Neutrophil (primary cell): Measurements from ENCODE around the gene TNFAIP8L2.

Experiments
- H3K27ac ChIP-seq: fragments of 200-600 bp; sonication (generic); 2 replicates; pipeline ENCODE4 v1.5.1; 2016; ENCODE audit warnings: mild to moderate bottlenecking, moderate library complexity
- H3K27me3 ChIP-seq: fragments of 200-600 bp; sonication (generic); 2 replicates; pipeline ENCODE4 v1.6.0; 2016; ENCODE audit warnings: mild to moderate bottlenecking
- H3K36me3 ChIP-seq: fragments of 200-600 bp; sonication (generic); 2 replicates; pipeline ENCODE4 v1.5.1; 2017
- H3K4me1 ChIP-seq, 2 experiments: fragments of 200-600 bp in 1 of 2; sonication (generic) in 1 of 2; 1 replicate in 1 of 2; 2 replicates in 1 of 2; pipeline versions ENCODE4 v1.5.1 to v1.6.1; 2013 to 2016; ENCODE audit warnings: low read depth in 1 of 2, low read length in 1 of 2, mild to moderate bottlenecking in 1 of 2, moderate library complexity in 1 of 2; ENCODE audit not compliant: control insufficient read depth in 1 of 2, insufficient read depth in 1 of 2
- H3K4me3 ChIP-seq, 2 experiments: fragments of 200-600 bp in 1 of 2; sonication (generic) in 1 of 2; 1 replicate in 1 of 2; 2 replicates in 1 of 2; pipeline ENCODE4 v1.5.1; 2013 to 2016; ENCODE audit warnings: low read depth in 1 of 2, low read length in 1 of 2, mild to moderate bottlenecking in 1 of 2, moderate library complexity in 1 of 2
- H3K9me3 ChIP-seq: fragments of 200-600 bp; sonication (generic); 2 replicates; pipeline ENCODE4 v1.5.1; 2016
- CTCF ChIP-seq: fragments of 200-600 bp; sonication (generic); IDR thresholded peaks from 2 replicates; pipeline ENCODE4 v1.5.1; 2016; ENCODE audit warnings: antibody characterized with exemption

Gene TNFAIP8L2

DNA sequence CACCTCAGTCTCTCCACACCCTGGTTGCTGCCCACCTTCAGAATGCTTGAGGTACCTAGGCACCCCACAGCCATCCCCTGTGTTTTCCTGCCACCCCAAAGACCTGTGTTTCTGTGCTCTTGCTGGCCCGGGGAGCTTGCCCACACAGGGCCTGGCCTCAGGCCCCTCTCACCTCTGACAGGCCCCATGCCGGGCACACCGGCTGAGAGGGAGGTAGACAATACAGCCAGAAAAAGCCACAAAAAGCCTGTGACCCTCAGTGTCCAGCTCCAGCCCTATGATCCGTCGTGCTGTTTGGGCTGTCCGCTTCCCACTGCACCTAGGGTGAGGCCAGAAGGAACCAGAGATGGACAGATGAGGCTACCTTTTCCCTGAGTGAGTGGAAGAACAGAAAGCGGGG lies 21.5 kb upstream of the TNFAIP8L2 start:
- no peak for TF ChIP-seq CTCF
- peaks cover 15% of the 10 kb centered on the region for H3K27me3 ChIP-seq
- H3K9me3 ChIP-seq: no peaks in the 10 kb centered on the region
- no peak overlapping the region for H3K27ac ChIP-seq
- peaks cover 11 to 13% of the 10 kb centered on the region in 2 experiments for H3K4me1 ChIP-seq
- H3K36me3 ChIP-seq: no peaks in the 10 kb centered on the region
- H3K4me3 ChIP-seq: no peak overlapping the region

DNA sequence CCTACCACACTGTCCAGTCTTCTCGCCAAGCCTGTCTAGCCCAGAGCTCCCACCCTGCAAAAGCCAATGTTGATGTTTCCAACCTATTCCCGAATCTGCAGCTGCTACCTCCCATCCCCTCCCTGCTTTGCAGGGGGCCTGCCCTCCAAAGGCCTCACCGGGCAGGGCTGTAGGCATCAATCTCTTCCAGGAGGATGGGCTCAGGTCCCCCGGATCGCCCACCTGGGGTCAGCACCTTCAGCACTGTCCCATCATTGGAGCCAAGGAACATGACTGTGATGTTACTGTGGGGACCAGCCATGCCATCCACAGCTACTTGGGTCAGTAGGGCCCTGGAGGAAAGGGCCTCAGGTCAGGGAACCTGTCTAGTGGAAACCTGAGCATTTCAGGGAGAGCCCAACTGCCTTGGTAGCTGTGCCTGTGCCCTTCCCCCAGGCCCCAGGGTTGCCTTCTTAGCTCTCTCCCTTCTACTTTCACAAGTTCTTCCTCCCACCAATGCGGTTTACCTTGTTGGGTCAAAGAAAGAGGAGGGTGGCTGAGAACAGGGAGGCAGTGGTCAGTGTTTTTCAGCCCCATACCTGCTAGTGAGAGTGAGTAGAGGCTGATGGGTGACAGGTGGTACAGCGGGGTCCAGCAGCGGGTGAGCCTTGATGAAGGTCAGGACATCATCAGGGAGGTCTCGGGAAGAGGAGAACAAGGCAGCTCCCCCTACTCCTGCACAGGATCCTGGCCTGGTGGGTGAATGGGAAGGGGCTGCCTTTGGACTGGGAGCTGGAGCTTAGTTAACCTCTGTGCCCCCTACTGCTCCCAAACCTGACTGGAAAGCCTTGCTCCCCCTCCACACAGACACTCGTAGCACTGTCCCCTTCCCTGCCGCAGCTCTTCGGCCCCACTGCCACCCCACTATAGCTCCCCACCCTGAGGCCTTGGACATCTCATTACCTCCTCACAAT lies 20.7 kb upstream of the TNFAIP8L2 start:
- Histone ChIP-seq H3K4me3 (no peak overlapping the region), H3K36me3 (no peaks in the 10 kb centered on the region), H3K27me3 (peaks cover 15% of the 10 kb centered on the region), H3K4me1 (peaks cover 11 to 12% of the 10 kb centered on the region in 2 experiments), H3K27ac (no peak overlapping the region), H3K9me3 (no peaks in the 10 kb centered on the region)
- no peak for TF ChIP-seq CTCF

- Histone ChIP-seq H3K36me3 (no peaks in the 10 kb centered on the region), H3K27me3 (peaks cover 4% of the 10 kb centered on the region), H3K9me3 (no peaks in the 10 kb centered on the region), H3K4me1 (no peaks in the 10 kb centered on the region), H3K4me3 (no peak overlapping the region), H3K27ac (no peak overlapping the region)
- TF ChIP-seq CTCF: no peak
Measured at GRCh38 chr1:151137789-151138188, 18.7 kb upstream of the TNFAIP8L2 start.

DNA sequence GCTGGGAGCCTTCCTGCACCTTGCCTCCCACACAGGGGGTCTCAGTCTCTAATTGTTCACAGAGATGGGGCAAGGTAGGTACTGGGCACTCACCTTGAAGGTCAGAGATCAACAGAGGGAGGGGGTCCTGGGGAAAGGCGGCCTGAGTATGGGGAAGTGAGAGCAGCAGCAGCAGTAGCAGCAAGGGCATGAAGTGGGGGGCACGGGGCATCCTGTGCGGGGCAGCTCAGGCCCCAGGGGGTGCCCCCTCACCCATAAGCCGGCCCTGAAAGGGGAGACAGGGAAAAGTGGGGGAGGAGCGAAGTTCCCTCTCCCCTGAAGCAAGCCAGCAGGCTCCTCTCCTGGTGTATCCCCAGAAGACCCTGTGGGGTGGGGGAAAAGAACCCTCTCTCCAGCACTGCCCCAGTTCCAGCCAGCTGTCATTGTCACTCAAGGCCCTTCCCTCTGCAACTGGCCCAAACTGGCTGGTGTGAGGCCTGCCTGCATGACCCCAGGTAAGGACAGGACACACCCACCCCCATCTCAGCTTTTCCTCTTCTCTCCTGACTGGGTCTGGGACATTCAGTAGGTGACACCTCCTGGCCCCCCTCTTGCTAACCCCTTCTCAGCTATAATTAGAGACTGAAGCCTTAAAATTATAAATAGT lies 13.9 kb upstream of the TNFAIP8L2 start:
- TF ChIP-seq CTCF: no peak
- H3K27me3 ChIP-seq: peaks cover 48% of the 10 kb centered on the region
- H3K4me3 ChIP-seq: no peak overlapping the region
- peaks cover 16 to 23% of the 10 kb centered on the region in 2 experiments for H3K4me1 ChIP-seq
- no peak overlapping the region for H3K27ac ChIP-seq
- no peaks in the 10 kb centered on the region for H3K9me3 ChIP-seq
- H3K36me3 ChIP-seq: no peaks in the 10 kb centered on the region

GRCh38 chr1:151143057-151143435 lies 13.4 kb upstream of the TNFAIP8L2 start:
- peaks cover 16 to 23% of the 10 kb centered on the region in 2 experiments for H3K4me1 ChIP-seq
- no peaks in the 10 kb centered on the region for H3K36me3 ChIP-seq
- no peak overlapping the region for H3K4me3 ChIP-seq
- H3K27me3 ChIP-seq: peaks cover 53% of the 10 kb centered on the region
- TF ChIP-seq CTCF: no peak
- no peaks in the 10 kb centered on the region for H3K9me3 ChIP-seq
- no peak overlapping the region for H3K27ac ChIP-seq
